ENCODE measurements around the gene KCTD3.

Gene KCTD3

DNA sequence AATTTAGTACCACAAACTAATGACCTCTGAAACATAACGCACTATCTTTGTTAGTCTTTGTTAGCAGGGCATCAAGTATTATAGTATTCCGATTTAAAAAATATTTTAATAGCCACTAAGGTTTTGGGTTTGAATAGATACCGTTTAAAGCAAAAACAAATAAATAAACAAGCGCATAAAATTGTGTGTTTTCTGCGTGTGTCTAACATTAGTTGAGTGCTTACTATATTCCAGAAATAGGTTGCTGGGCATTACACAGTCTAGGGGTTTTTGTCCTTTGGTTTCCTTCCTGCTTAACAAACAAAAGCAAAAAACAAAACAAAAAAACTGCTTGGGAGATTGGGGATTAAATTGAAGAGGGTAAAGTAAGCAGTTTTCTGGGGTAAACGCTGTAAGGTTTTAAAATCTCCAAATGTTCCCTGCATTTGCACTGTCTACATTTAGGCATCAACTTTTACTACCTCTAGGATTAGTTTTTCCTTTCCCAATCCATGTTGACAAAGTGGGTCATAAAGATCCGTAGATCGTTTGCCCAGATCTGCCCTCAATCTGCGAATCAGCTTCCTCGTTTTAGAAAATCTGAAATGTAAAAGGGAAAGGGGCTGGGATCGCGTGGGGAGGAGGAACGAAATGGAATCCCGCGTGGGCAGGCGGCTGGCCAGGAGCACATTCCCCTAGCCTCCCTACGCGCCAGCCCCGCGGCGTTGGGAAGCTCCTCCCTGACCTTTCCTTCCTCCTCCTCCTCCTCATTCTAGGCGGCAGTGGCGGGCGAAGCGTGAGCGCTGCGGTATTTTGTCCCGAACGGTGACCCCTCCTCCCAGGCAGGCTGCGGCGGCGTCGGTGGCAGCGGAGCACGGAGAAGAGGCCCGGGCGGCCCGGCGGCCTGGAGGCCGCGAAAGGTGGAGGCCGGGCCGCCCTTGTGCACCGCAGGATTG lies at the start of gene KCTD3:
Gene KCTD3 (plus strand): TSS at position 749 of the 935 bp plus-strand sequence. CDS start 382 bp downstream, outside the sequence.
- peak; percentile 42 for DNase-seq

DNA sequence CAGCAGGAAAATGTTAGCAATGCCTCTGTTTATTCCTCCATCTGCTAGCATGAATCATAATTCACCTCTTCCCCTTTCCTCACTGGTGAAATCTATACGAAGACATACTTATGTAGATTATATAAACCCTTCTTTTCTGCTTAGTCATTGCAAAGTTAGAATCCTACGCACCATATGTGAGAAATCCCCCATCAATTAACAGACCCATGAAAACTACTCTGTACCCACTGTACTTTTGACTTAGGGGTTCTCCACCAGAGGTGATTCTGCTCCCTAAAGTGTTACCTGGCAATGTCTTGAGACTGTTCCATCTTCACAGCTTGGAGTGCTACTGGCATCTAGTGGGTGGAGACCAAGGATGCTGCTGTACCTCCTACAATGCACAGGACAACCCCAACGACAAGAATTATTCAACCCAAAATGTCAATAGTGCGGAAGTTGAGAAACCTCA lies 49.6 kb upstream of the KCTD3 start:
- DNase-seq: no peak

DNA sequence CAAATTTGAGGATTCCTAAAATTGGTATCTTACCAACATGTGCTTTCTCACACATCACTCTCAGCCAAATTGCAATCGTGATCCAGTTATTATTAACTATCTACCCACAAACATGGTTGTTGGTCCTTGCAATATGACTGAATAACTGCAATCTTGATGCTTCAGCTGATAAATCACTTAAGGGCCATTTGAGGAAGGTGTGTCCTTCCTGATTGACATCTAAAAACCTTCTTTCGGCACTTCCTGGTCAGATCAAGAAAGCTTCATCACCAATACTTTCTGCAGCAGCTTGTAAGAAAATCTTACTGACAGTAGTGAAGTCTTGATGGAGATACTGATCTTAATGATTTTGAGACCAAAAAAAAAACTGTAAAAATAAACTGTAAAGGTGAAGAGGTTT lies 48.5 kb upstream of the KCTD3 start:
- DNase-seq: no peak

DNA sequence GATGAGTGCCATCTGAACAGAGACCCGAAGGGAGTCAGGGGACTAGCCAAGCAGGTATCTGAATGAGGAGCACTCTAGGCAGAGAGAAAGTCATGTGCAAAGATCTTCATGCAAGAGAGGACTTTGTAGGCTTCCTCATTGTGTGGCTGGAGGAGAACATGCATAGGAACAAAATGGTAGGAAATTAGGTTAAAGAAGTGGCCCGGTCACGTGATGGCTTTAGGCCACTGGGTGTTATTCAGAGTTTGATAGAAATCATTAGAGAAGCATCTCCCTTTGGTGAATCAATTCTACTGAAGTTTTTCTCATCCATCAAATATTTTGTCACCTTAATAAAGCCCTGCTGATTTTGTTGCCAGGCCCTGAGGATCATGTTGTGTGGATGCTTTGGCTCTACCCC lies 45.8 kb upstream of the KCTD3 start:
- DNase-seq: no peak

DNA sequence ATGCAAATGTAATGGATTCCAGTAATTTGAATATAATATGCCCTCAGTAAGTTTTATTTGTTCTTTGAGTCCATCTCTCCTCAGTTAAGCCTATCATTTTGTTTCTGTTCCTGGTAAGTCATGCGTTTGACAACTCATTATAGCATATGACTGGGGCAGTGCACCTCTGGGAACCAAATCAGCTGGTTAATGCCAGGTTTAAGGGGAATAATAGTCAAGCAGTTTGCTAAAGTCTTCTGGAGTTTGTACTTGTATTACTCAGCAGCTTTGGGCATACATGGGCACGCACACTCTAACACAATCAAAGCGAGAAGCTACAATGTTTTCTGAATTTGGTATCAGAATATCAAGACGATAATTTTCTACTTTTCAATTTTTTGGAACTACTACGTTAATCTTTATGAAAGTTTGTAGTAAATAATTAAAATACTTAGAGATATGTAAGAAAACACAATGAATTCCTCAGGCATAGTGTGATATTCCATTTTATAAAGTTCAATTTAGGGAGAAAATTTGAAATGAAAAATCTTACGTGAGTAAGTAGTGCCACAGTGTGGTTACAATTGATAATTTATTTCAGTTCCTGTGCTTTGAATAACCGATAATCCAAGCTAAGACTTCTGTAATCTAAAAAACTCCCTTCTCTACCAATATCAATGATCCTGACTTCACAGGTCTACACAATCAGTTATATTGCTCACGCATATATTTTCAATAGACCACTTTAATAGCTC lies 43.8 kb upstream of the KCTD3 start:
- DNase-seq: no peak

DNA sequence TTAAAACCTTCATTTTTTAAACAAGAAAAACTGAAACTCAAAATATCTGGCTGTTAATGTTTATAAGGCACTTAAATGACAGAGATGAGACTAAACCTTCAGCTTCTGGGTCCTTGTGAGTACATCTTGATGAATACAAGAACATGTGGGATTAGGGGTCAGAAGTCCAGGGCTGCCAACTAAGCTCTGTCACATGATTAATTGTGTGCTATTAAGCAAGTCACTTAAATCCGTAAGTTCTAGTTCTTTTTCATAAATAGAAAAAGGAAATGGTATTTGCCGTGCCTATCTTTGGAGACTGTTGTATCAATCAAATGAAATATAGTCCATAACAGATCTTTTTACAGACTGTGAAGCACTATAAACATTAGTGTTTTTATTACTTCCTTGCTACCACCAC lies 43.2 kb upstream of the KCTD3 start:
- no peak for DNase-seq

DNA sequence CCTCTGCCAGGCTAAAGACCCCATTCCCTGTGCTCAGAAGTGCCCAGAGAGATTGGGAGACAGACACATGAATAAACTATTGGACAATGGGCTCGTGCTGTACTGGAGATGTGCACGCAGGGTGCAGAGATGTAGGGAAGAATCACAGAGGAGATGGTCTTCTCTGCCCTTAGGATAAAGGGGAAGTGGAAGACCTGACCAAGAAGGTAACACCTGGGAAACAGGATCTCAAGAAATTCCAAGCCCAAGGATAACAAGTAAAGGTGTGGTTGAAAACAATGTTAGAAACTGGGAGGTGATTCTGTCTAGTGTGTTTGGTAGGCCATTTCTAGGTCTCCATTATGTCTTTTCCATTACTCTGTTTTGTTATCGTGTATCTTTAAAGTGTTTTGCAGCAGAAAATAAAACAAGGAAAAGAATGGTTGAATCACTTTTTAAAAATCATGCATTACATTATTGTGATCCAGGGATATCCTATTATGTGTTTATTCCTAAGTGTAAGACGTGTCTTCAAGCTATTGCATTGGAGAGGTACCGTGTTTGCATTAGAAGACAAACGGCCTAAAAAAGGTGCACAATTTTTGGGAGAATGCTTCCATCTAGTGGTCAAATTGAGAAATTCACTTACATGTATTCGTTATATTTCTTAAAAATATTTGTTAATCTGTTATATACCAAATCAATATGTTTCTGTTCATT lies 40.8 kb upstream of the KCTD3 start:
- DNase-seq: no peak

DNA sequence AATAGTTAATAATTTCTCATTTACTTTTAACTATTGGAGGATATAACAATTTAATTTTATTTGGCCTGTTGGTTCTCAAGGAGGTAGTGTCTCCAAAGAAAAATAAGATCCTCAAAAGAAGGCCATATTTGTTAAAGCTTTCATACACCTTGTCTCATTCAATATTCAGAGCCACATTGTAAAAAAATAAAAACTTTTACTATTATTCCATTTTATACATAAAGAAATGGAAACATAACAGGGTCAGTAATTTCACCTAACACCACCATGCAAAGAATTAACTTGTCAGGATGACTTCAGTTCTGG lies 40.3 kb upstream of the KCTD3 start:
- no peak for DNase-seq

DNA sequence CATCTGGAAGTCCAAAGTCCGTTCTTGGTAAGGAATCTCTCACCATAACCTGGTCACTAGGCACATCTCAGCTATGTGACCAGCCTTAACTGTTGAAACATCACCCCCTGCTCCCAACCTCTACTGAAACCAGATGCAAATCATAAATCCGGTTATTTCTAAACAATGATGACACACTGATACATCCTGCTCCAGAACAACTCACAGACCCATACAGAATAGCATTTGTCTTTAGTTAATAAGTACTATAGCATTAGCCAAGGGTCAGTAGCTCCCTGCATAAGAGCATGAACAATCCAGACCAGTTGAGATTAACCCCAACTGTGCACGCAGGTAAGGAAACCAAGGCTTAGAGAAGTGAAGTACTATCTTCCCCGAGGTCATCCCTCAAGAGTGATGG lies 38.0 kb upstream of the KCTD3 start:
- no peak for DNase-seq

DNA sequence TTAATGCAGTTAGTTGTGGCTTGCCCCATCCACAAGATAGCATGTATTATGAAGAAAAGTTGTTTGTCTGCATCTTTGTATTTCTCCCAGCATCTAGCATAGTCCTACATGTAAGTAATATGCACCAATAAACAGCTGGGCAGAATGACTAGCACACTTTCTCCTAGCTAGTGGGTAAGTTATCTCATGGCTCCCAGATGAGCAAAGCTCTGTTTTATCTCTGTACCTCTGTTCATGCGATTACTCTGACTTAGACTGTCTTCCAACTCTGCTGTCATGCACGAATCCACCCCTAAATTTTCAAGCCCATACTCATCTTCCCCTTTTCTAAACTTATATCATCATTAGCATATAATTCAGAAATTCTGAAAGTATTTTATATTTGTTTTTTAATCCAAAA lies 37.5 kb upstream of the KCTD3 start:
- DNase-seq: no peak

DNA sequence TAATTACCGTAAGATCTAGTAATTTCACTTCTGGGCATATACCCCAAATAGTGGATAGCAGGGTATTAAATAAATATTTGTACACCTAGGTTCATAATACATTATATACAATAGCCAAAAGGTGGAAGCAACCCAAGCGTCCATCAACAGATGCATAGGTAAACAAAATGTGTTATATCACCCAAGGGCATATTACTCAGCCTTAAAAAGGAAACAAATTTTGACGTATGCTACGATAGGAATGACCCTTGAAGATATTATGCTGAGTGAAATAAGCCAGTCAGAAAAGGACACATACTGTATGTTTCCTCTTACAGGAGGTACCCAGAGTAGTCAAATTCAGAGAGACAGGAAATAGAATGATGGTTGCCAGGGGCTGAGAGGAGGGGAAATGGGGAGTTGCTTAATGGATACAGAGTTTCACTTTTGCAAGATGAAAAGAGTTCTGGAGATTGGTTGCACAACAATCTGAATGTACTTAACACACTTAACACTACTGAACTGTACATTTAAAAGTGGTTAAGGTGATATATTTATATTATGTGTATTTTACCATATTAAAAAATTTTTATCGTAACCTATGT lies 36.6 kb upstream of the KCTD3 start:
- DNase-seq: no peak

DNA sequence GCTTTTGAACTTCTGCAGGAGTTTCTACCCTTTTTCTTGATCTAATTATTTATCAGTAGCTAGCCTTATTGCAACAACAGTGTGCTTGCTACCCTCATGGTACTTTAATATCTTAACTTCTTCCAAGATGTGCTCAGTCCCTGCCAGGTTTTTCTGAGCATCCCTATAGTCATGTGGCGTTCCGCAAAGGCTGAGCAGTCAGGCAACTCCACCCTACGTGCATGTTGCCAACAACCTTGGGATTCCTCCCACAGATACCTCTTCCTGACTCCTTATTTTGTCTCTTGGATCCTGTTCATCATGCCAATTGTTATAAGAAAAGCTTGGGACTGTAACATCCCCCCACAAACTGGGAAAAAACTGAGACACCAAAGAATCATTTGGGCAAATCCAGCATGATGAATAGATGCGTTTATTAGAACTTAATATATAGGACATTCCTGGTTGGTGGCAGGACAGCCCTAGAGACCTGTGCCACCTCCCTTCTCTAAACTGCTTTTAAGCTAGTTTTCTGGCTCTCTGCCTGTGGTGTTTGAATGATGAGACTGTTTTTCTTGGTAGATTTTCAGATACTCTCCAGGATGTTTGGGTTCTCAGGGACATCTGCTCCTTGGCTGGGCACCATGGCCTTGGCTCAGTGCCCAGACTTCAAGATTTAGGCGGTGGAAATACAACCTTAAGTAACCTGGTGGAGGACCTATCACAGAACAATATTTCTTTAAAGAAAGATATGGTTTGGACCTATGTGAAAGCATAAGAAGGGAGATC lies 27.1 kb upstream of the KCTD3 start:
- DNase-seq: no peak

DNA sequence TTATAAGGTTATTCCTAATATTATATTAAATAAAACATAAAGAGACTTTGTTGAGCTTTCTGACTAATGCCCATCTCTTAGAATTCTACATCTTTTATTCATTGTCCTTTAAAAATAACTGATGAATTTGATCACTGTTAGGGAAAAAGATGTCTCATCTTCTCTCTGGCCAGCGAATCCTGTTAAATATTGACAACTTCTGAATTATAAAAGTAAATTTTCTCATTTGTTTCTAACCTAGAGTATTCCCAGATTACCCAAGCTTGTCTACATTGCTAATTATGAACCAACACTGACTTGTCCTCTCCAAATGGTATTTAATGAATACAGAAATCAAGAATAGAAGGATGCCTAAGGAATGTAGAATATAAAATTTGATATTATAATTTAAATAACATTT lies 24.8 kb upstream of the KCTD3 start:
- DNase-seq: no peak

DNA sequence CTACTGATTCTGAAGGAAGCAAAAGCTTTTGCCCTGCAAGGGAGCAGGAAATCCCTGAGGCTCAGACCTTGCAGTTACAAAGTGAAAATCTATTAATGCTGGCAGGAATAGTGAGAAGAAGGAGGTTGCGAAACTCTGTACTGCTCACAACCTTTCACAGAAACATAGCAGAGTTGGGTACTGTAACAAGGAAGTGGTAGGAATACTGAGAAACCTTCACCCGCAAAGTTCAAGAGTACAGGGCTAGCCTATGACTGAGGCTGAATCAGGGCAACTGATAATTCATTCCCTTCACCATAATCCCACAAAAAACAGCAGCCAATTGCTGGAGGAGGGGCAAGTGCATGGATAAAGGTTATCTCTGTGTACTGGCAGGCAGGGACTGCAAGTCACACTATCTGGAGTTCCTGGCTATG lies 23.9 kb upstream of the KCTD3 start:
- DNase-seq: no peak

DNA sequence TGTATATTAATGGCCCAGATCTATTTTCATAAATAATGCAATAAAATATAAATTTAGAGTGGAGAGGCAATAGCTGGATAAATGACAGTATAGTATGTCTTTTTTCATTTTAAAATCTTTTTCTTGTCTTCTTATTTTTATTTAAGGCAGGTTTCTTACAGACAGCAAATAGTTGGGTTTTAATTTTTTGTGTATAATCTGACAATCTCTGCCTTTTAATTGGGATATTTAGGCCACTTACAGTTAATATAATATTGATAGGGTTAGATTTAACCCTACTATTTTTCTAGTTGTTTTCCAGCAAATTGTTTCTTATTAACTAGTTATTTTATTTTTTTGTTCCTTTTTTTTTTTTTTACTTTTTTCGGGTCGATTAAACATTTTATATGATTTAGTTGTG lies 23.3 kb upstream of the KCTD3 start:
- no peak for DNase-seq

DNA sequence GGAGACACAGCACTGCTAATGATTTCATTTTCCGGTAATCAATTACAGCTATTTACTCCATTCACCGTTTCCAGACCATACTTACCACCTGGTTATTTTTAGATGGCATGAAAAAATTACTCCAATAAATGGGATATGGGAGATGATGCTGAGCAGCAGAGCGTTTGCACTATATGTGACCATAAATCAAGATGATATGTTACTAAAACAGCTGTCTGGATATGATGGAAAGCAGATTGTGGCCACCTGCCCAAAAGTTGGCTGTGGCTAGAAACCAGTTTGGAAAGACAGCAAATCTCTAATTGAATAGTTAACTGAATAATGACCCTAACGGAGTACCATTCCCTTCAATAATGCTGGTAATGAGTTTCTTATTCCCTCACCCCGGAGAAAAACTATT lies 22.5 kb upstream of the KCTD3 start:
- DNase-seq: no peak

DNA sequence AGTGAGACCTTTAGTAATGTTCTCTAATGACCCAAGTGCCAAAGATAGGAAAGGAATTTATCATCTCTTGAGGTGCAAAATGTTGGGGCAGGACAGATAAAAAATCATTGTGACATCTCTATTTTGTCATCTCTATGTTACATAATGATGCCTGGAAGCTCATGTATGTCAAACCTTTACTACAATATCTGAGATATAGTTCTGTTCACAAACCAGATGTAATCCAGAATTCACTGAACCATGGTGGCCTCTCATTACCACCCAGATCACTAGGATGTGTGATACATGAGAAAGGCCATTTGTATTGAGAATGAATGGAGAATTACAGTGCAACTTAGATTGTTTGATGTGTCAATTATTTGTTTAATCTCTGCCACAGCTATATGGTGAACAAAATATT lies 22.0 kb upstream of the KCTD3 start:
- no peak for DNase-seq

DNA sequence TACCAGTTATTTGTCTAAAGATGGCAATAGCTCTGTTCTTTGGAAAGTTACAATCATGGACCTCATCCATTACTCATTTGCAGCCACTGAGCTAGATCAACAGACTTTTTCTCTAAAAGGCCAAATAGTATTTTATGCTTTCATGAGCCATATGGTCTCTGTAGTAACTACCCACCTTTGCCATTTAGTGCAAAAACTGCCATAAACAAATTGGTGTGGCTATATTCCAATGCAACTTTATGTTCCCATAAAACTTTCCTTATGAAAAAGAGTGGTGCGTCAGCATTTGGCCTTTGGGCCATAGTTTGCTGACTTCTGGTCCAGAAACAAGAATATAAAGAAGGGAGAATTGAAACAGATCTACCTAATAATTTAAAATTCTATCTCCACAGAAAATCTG lies 20.1 kb upstream of the KCTD3 start:
- DNase-seq: no peak

DNA sequence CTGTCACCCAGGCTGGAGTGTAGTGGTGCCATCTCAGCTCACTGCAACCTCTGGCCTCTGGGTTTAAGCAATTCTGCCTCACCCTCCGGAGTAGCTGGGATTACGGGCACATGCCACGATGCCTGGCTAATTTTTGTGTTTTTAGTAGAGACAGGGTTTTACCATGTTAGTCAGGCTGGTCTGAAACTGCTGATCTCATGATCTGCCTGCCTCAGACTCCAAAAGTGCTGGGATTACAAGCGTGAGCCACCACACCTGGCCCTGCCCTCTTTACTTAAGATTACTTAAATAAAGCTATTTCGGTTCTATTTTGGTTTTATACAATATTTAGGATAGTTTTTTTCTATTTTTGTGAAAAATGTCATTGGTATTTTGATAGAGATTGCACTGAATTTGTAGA lies 15.3 kb upstream of the KCTD3 start:
- DNase-seq: no peak

DNA sequence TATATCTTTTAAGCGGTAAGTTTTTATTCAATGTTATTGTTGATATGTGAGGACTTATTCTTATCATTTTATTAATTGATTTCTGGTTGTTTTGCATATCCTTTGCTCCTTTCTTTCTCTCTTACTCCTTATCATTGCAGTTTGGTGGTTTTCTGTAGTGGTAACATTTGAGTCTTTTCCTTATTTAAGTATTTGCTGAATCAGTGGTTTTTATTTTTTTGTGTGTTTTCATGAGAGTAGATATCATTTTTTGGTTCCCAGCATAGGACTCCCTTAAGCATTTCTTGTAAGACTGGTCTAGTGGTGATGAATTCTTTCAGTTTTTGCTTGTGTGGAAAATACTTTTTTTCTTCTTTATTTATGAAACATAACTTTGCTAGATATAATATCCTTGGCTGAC lies 12.2 kb upstream of the KCTD3 start:
- DNase-seq: no peak

DNA sequence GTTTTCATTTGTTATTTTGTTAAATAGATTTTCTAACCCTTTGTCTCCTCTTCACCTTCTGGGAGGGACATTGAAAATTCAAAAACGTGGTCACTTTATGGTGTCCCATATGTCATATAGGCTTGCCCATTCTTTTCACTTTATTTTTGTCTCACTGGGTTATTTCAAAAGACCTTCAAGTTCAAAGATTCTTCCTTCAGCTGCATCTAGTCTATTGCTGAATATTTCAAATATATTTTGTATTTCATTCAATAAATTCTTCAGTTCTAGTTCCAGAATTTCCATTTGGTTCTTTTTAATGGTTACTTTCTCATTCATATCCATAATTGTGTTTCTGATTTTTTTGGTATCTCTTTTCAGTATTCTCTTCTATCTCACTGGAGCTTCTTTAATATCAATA lies 11.6 kb upstream of the KCTD3 start:
- DNase-seq: no peak

DNA sequence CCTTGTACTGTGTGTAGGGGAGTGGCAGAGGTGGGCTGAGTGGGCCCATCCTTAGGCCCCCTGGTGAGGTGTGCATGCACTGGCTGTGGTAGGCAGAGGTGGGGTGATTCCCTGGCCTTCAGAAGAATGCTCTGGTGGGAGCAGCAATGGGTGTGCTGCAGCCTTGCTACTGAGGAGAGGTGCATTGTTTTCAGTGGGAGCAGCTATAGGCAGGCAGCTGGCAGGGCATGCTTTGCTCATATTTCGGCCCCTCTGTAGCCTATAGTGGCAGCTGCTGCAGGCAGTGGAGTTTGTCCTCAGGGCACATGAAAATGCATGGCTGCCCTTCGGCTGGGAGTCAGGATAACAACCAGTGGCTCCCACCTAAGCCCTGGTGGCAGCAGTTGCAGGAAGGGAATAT lies 10.1 kb upstream of the KCTD3 start:
- no peak for DNase-seq

DNA sequence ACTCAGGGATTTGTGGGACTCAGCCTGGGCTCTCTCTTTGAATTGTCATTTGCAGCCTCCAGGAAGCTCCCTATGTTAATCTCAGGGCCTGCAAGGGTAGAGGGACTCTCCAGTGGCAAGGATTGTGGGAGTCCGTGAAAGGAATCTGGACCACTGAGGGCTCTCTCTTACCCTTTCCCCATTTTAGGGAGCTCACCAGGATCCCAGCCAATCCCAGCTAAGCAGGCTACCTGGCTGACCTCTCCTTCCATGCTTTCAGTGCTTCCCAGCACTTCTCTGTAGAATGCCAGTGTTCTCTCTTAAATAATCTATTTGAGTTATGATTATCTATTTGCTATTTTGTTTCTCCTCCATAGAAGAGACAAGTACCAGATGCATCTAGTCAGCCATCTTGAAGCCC lies 9.6 kb upstream of the KCTD3 start:
- DNase-seq: no peak

All from CD4-positive, alpha-beta T cell treated with Interleukin-17A for 4 hours (primary cell).